ENCODE data around the gene SPN.

- no peak for TF ChIP-seq CTCF (IDR thresholded peaks at IDR 0.05)
- no peak for TF ChIP-seq POLR2A (IDR thresholded peaks at IDR 0.05)
Observed at GRCh38 chr16:29684679-29685078, 21.6 kb downstream of the SPN start.

Measured in ovary (tissue), 3 donors.